Common myeloid progenitor, CD34-positive (primary cell): ENCODE results near the gene GGA1.

Experiments
- CTCF ChIA-PET: fragments of 350-600 bp; sonication (Branson Sonifier 250); formaldehyde crosslinking; loops from one replicate; lab custom pipeline; 2021; ENCODE audit warnings: antibody characterized with exemption; lab: Charles Lee
- POLR2A ChIA-PET: fragments of 350-600 bp; sonication (Branson Sonifier 250); formaldehyde crosslinking; loops from one replicate; lab custom pipeline; 2021; ENCODE audit warnings: antibody characterized with exemption; lab: Charles Lee
- DNase-seq, 3 donors: peaks; one replicate each; pipeline versions ENCODE4 v3.0.0 to v3.0.0-alpha.2; 2013
- H3K27ac ChIP-seq, 2 experiments: 1 replicate in 1 of 2; 2 replicates in 1 of 2; pipeline ENCODE4 v1.7.0; 2013; ENCODE audit warnings: inconsistent platforms in 2 of 2, low read length in 2 of 2, mild to moderate bottlenecking in 2 of 2, low read depth in 1 of 2, moderate library complexity in 1 of 2; ENCODE audit not compliant: severe bottlenecking in 2 of 2, insufficient read depth in 1 of 2, poor library complexity in 1 of 2
- H3K27me3 ChIP-seq, 5 experiments: replicated peaks in 2 of 5; 1 replicate in 3 of 5; 2 replicates in 2 of 5; pipeline versions ENCODE4 v1.6.1 to v1.7.0; 2013; ENCODE audit warnings: low read length in 4 of 5, mild to moderate bottlenecking in 2 of 5, moderate library complexity in 2 of 5, inconsistent platforms in 1 of 5; ENCODE audit not compliant: insufficient read depth in 5 of 5, control insufficient read depth in 4 of 5
- H3K36me3 ChIP-seq, 4 experiments: 1 replicate in 2 of 4; 2 replicates in 2 of 4; pipeline versions ENCODE4 v1.6.1 to v1.7.0; 2013; ENCODE audit warnings: low read length in 3 of 4, control low read depth in 1 of 4, mild to moderate bottlenecking in 1 of 4; ENCODE audit not compliant: control insufficient read depth in 4 of 4, insufficient read depth in 4 of 4
- H3K4me1 ChIP-seq, 4 experiments: 1 replicate in 3 of 4; 2 replicates in 1 of 4; pipeline versions ENCODE4 v1.6.1 to v1.7.1; 2013; ENCODE audit warnings: low read length in 3 of 4, mild to moderate bottlenecking in 3 of 4, control low read depth in 1 of 4, inconsistent platforms in 1 of 4, moderate library complexity in 1 of 4; ENCODE audit not compliant: control insufficient read depth in 4 of 4, insufficient read depth in 4 of 4; ENCODE audit errors: control extremely low read depth in 1 of 4
- H3K4me3 ChIP-seq, 7 experiments: 1 replicate in 4 of 7; 2 replicates in 3 of 7; pipeline versions ENCODE4 v1.5.1 to v1.7.0; 2013; ENCODE audit warnings: mild to moderate bottlenecking in 7 of 7, low read length in 6 of 7, moderate library complexity in 6 of 7, inconsistent platforms in 2 of 7, low read depth in 2 of 7, control low read depth in 1 of 7; ENCODE audit not compliant: insufficient read depth in 4 of 7, control insufficient read depth in 1 of 7; ENCODE audit errors: extremely low read depth in 1 of 7
- H3K9me3 ChIP-seq, 5 experiments: 1 replicate in 4 of 5; 2 replicates in 1 of 5; pipeline versions ENCODE4 v1.6.1 to v1.7.1; 2013; ENCODE audit warnings: low read length in 4 of 5, mild to moderate bottlenecking in 2 of 5, inconsistent platforms in 1 of 5, low read depth in 1 of 5, moderate library complexity in 1 of 5; ENCODE audit not compliant: control insufficient read depth in 4 of 5, insufficient read depth in 2 of 5; ENCODE audit errors: control extremely low read depth in 1 of 5
- WGBS: methylation state at CpG from one replicate; pipeline ENCODE4 v1.1.5; 2013; ENCODE audit not compliant: insufficient coverage; 5-methylcytosine and 5-hydroxymethylcytosine counted together

GGA1 gene

GRCh38 chr22:37674248-37674647 lies 65.6 kb downstream of the GGA1 start:
- CTCF ChIA-PET = interaction anchor here (1.8 to 39.6 kb wide), 4 partner anchors 3 to 37 kb away, joined by 5 to 672 read pairs (median 494); partner anchors contain the start of genes LGALS1, NOL12, PDXP and SH3BP1
- Histone ChIP-seq H3K36me3 (peaks cover 0 to 6% (median 0%) of the 10 kb centered on the region in 4 experiments), H3K27me3 (no peaks in the 10 kb centered on the region), H3K4me1 (peaks cover 5 to 80% (median 72%) of the 10 kb centered on the region in 4 experiments), H3K27ac (peak overlapping the region in 1 of 2 experiments; percentile 49), H3K4me3 (no peak overlapping the region), H3K9me3 (no peaks in the 10 kb centered on the region)
- 100% methylated on average over 1 of the region's 12 CpGs for WGBS
- POLR2A ChIA-PET = no interaction called here
- DNase-seq = no peak

GRCh38 chr22:37674951-37675929 lies 66.6 kb downstream of the GGA1 start, which contains the start of gene LGALS1:
Gene LGALS1, plus strand, starts transcription at chr22:37675636. Its CDS starts 67 bp downstream, at chr22:37675703.
- WGBS = 11% methylated on average over 18 of the region's 34 CpGs
- peak; percentile 73 to 90 (median 82) for DNase-seq
- Histone ChIP-seq H3K4me1 (peaks cover 5 to 80% (median 72%) of the 10 kb centered on the region in 4 experiments), H3K4me3 (peak within 1 kb of the TSS in 6 of 7 experiments; percentile 48 to 76 (median 56)), H3K27me3 (no peaks in the 10 kb centered on the region), H3K27ac (peak within 1 kb of the TSS; percentile 81 to 90), H3K9me3 (no peaks in the 10 kb centered on the region), H3K36me3 (peaks cover 0 to 11% (median 2%) of the 10 kb centered on the region in 4 experiments)
- ChIA-PET POLR2A (no interaction called here), CTCF (interaction anchor here (0.6 to 39.6 kb wide), 5 partner anchors 2 to 38 kb away, joined by 3 to 672 read pairs (median 494); partner anchors contain the start of genes LGALS1, NOL12, PDXP and SH3BP1)

- Histone ChIP-seq H3K27ac (peak overlapping the region; percentile 81 to 90), H3K4me3 (peak overlapping the region in 6 of 7 experiments; percentile 48 to 76 (median 56)), H3K27me3 (no peaks in the 10 kb centered on the region), H3K9me3 (no peaks in the 10 kb centered on the region), H3K36me3 (peaks cover 0 to 11% (median 2%) of the 10 kb centered on the region in 4 experiments), H3K4me1 (peaks cover 5 to 76% (median 70%) of the 10 kb centered on the region in 4 experiments)
- 6% methylated on average over 9 of the region's 17 CpGs for WGBS
- POLR2A ChIA-PET = interaction anchor here (1.6 kb wide), 1 partner anchor 15 kb away, joined by 5 read pairs; no protein-coding TSS in a partner anchor
- DNase-seq = peak in 2 of 3 donors; percentile 22 to 33
- CTCF ChIA-PET = interaction anchor here (1.8 to 39.6 kb wide), 4 partner anchors 2 to 38 kb away, joined by 5 to 672 read pairs (median 494); partner anchors contain the start of genes LGALS1, NOL12, PDXP and SH3BP1
Measured at GRCh38 chr22:37675930-37676735, 67.5 kb downstream of the GGA1 start.

GRCh38 chr22:37676736-37677492 lies 68.3 kb downstream of the GGA1 start:
- no peaks in the 10 kb centered on the region for H3K27me3 ChIP-seq
- peaks cover 0 to 11% (median 2%) of the 10 kb centered on the region in 4 experiments for H3K36me3 ChIP-seq
- peaks cover 5 to 75% (median 68%) of the 10 kb centered on the region in 4 experiments for H3K4me1 ChIP-seq
- peak; percentile 93 to 98 (median 98) for DNase-seq
- H3K4me3 ChIP-seq = peak overlapping the region in 6 of 7 experiments; percentile 48 to 76 (median 64)
- CTCF ChIA-PET = interaction anchor here (1.7 to 39.6 kb wide), 3 partner anchors 13 to 39 kb away, joined by 5 to 672 read pairs (median 494); partner anchors contain the start of genes LGALS1, PDXP and SH3BP1
- peak overlapping the region; percentile 81 to 90 for H3K27ac ChIP-seq
- no peaks in the 10 kb centered on the region for H3K9me3 ChIP-seq
- under 1% methylated on average over 34 of the region's 42 CpGs for WGBS
- POLR2A ChIA-PET = interaction anchor here (1.4 to 1.6 kb wide), 2 partner anchors 16 to 18 kb away, joined by 5 read pairs; partner anchors contain the start of gene PDXP

DNA sequence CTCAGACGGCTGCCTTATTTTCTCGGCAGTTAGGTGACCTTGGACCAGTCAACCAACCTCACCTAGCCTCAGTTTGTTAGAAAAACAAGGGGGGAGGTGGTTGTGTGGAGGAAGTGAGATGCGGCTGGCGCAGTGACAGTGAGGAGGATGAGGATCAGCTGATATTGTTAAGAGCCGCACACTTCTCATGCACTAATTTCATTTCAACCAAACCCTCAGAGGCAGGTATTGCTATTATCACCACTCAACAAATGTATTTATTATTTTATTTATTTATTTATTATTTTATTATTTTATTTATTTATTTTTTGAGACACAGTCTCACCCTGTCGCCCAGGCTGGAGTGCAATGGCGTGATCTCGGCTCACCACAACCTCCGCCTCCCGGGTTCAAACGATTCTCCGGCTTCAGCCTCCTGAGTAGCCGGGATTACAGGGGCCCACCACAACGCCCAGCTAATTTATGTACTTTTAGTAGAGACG lies 68.9 kb downstream of the GGA1 start:
- H3K27me3 ChIP-seq = no peaks in the 10 kb centered on the region

More for the DNA sequence above, 68.9 kb downstream of the GGA1 start:
- H3K27ac ChIP-seq = peak overlapping the region; percentile 36 to 90
- POLR2A ChIA-PET = interaction anchor here (1.4 to 1.6 kb wide), 2 partner anchors 16 to 19 kb away, joined by 5 read pairs; partner anchors contain the start of gene PDXP
- CTCF ChIA-PET = interaction anchor here (1.7 to 39.6 kb wide), 3 partner anchors 14 to 40 kb away, joined by 5 to 672 read pairs (median 494); partner anchors contain the start of genes LGALS1, PDXP and SH3BP1
- peaks cover 4 to 69% (median 62%) of the 10 kb centered on the region in 4 experiments for H3K4me1 ChIP-seq
- no peaks in the 10 kb centered on the region for H3K9me3 ChIP-seq
- peaks cover 0 to 11% (median 2%) of the 10 kb centered on the region in 4 experiments for H3K36me3 ChIP-seq
- WGBS = 80% methylated on average over 9 of the region's 15 CpGs
- peak overlapping the region in 6 of 7 experiments; percentile 35 to 76 (median 62) for H3K4me3 ChIP-seq
- no peak for DNase-seq
